IMR-90 (cell line): ENCODE results near the gene OR2B3.
"Not testable (repeated sequence)": the region's sequence is repeated elsewhere in the genome, so short reads cannot be mapped to it uniquely, and the experiment has no call there.

Experiments
- CTCF ChIP-seq: conservative IDR thresholded peaks from 2 replicates; pipeline ENCODE4 v1.5.1; 2012; ENCODE audit warnings: mild to moderate bottlenecking, low read depth, low read length, improper control_type of control experiment
- ELK1 ChIP-seq: fragments of 150-350 bp; IDR thresholded peaks from 2 replicates; pipeline ENCODE4 v1.6.1; 2016; ENCODE audit warnings: low read depth, mild to moderate bottlenecking, low read length, moderate library complexity, borderline replicate concordance
- MXI1 ChIP-seq: IDR thresholded peaks from 2 replicates; pipeline ENCODE4 v1.6.1; 2012; ENCODE audit warnings: low read depth, mild to moderate bottlenecking, low read length, moderate library complexity, borderline replicate concordance

GRCh38 chr6:29114964-29115363 is 27.9 kb upstream of the OR2B3 start:
- not testable (repeated sequence) for TF ChIP-seq MXI1, CTCF, ELK1
